ENCODE data around the gene TMEM179B. TPM values are rescaled to one million over a fixed set of nuclear protein-coding genes. Genes with fewer than 3 reads are reported as not detected.

The TMEM179B gene
- total and polyA plus RNA-seq, 2 of the 13 experiments (the other 11 are each of a cell fraction or from before 2014, with no cell fraction given) = 24.8 to 25.7 TPM

DNA sequence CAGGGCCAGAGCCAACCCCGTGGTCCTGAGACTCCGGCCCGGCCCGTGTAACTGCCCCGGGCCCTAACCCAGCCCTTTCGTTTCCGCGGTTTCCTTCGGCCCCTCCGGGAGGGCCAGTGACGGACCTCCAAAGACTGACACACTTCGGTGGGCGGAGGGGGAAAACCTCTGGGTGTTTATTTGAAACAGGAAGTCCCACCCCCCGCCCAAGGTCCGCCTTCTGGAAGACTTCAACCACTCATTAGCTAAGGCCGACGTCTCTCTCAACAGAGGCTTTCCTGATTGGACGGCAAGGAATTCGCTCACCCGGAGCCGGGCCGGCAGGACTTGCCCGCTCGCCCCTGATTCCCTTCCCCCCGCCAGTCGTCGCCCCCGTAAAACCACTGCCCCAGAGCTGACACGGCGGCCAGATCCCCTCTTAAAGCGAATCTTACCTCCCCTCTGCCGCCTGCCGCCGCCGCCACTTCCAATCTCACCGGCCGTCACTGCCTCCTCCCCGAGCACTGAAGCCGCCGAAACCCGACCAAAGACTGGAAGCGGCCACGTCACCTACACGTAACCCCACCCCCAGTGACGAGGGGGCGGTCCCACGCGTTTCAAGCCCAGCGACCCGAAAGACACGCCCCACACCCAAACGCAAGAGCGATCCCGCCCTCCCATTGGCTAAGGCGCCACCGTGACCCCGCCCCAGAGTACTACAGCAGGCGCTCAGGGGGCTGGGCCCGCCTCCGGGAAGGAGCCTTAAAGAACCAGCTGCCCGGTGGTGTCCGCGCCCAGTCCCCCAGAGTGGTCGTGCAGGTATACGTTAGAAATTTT is 44.5 kb downstream of the TMEM179B start, which contains the start of gene STX5 (continued):
- TF ChIP-seq IRF2 (CRISPR knock-in tag; IDR thresholded peaks at IDR 0.05) (peak; percentile 63; the same call in 1 of the 2 replicates), TMF1 (CRISPR knock-in tag; IDR thresholded peaks at IDR 0.05; ENCODE audit: low read depth) (no peak), ZNF33B (CRISPR knock-in tag; IDR thresholded peaks at IDR 0.05) (peak; percentile 50; the same call in 1 of the 2 replicates), SP2 (CRISPR knock-in tag; IDR thresholded peaks at IDR 0.05) (peak; percentile 91), KDM5B (CRISPR knock-in tag; IDR thresholded peaks at IDR 0.05; ENCODE audit: borderline replicate concordance) (peak; percentile 85), ZBTB20 (CRISPR knock-in tag; IDR thresholded peaks at IDR 0.05; ENCODE audit: borderline replicate concordance, low read depth) (no peak), MED13 (CRISPR knock-in tag; IDR thresholded peaks at IDR 0.05) (0 out of 2 replicates have a peak, but pooled peaks have one; percentile 15), TP53 (CRISPR knock-in tag; conservative IDR thresholded peaks at IDR 0.05) (no peak), ZNF749 (CRISPR knock-in tag; IDR thresholded peaks at IDR 0.05; ENCODE audit: borderline replicate concordance) (0 out of 2 replicates have a peak, but pooled peaks have one; percentile 25), ZFYVE20 (CRISPR knock-in tag; IDR thresholded peaks at IDR 0.05; ENCODE audit: borderline replicate concordance, low read depth) (no peak), RFX5 (IDR thresholded peaks at IDR 0.05; ENCODE audit: low read depth, low read length) (peak; percentile 56), ZNF274 (CRISPR knock-in tag; IDR thresholded peaks at IDR 0.05) (peak; percentile 63; the same call in 1 of the 2 replicates), DR1 (CRISPR knock-in tag; IDR thresholded peaks at IDR 0.05) (peak; percentile 88), SP4 (CRISPR knock-in tag; IDR thresholded peaks at IDR 0.05) (peak; percentile 78), KMT2B (CRISPR knock-in tag; IDR thresholded peaks at IDR 0.05) (peak; percentile 53), ZEB1 (IDR thresholded peaks at IDR 0.05; ENCODE audit: insufficient replicate concordance, low read depth) (no peak), MTA1 (CRISPR knock-in tag; IDR thresholded peaks at IDR 0.05; ENCODE audit: borderline replicate concordance) (0 out of 2 replicates have a peak, but pooled peaks have one; percentile 38), RBM39 (IDR thresholded peaks at IDR 0.05; ENCODE audit: low read depth, low read length, poor library complexity, severe bottlenecking) (peak; percentile 94), ZFX (CRISPR knock-in tag; IDR thresholded peaks at IDR 0.05; ENCODE audit: low read depth) (peak; percentile 73; the same call in 1 of the 2 replicates), ZSCAN25 (CRISPR knock-in tag; IDR thresholded peaks at IDR 0.05) (peak; percentile 29; the same call in 1 of the 2 replicates), ARNTL (CRISPR knock-in tag; IDR thresholded peaks at IDR 0.05) (peak; percentile 49), ZNF782 (CRISPR knock-in tag; IDR thresholded peaks at IDR 0.05; ENCODE audit: borderline replicate concordance) (0 out of 2 replicates have a peak, but pooled peaks have one; percentile 5), ZNF333 (CRISPR knock-in tag; IDR thresholded peaks at IDR 0.05; ENCODE audit: borderline replicate concordance) (0 out of 2 replicates have a peak, but pooled peaks have one; percentile 81), ZBTB8A (CRISPR knock-in tag; IDR thresholded peaks at IDR 0.05; ENCODE audit: borderline replicate concordance, low read depth) (0 out of 2 replicates have a peak, but pooled peaks have one; percentile 34)
- TF ChIP-seq, protein P1, sequence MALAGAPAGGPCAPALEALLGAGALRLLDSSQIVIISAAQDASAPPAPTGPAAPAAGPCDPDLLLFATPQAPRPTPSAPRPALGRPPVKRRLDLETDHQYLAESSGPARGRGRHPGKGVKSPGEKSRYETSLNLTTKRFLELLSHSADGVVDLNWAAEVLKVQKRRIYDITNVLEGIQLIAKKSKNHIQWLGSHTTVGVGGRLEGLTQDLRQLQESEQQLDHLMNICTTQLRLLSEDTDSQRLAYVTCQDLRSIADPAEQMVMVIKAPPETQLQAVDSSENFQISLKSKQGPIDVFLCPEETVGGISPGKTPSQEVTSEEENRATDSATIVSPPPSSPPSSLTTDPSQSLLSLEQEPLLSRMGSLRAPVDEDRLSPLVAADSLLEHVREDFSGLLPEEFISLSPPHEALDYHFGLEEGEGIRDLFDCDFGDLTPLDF (CRISPR knock-in tag; IDR thresholded peaks at IDR 0.05) = no peak
- TF ChIP-seq, protein P2, sequence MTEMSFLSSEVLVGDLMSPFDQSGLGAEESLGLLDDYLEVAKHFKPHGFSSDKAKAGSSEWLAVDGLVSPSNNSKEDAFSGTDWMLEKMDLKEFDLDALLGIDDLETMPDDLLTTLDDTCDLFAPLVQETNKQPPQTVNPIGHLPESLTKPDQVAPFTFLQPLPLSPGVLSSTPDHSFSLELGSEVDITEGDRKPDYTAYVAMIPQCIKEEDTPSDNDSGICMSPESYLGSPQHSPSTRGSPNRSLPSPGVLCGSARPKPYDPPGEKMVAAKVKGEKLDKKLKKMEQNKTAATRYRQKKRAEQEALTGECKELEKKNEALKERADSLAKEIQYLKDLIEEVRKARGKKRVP (CRISPR knock-in tag; IDR thresholded peaks at IDR 0.05) = no peak
- TF ChIP-seq, protein P3, sequence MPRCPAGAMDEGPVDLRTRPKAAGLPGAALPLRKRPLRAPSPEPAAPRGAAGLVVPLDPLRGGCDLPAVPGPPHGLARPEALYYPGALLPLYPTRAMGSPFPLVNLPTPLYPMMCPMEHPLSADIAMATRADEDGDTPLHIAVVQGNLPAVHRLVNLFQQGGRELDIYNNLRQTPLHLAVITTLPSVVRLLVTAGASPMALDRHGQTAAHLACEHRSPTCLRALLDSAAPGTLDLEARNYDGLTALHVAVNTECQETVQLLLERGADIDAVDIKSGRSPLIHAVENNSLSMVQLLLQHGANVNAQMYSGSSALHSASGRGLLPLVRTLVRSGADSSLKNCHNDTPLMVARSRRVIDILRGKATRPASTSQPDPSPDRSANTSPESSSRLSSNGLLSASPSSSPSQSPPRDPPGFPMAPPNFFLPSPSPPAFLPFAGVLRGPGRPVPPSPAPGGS (CRISPR knock-in tag; IDR thresholded peaks at IDR 0.05) = peak; percentile 54; the same call in 1 of the 2 replicates
